HEK293 (cell line): Measurements from ENCODE around the gene SRSF9.

Source experiments
- CTCF ChIA-PET: fragments of 350-600 bp; formaldehyde crosslinking; extraction: SDS; loops from one replicate; lab custom pipeline; 2021; ENCODE audit warnings: antibody characterized with exemption; lab: Yijun Ruan, JAX
- POLR2A ChIA-PET: fragments of 300-600 bp; formaldehyde crosslinking; extraction: SDS; loops from one replicate; lab custom pipeline; 2020; ENCODE audit warnings: antibody characterized with exemption, inconsistent platforms; lab: Yijun Ruan, JAX
- H3K27ac ChIP-seq: fragments of 200-500 bp; sonication (Bioruptor generic); 2 replicates; pipeline ENCODE4 v1.5.1; 2014; ENCODE audit warnings: low read depth, low read length, control low read depth, inconsistent platforms; ENCODE audit errors: extremely low read depth
- H3K36me3 ChIP-seq, 2 experiments: fragments of 200-500 bp in 1 of 2; sonication (Bioruptor generic) in 1 of 2; 1 replicate in 1 of 2; 2 replicates in 1 of 2; pipeline ENCODE4 v1.5.1; 2014 to 2017; ENCODE audit warnings: inconsistent platforms in 2 of 2, low read length in 2 of 2; ENCODE audit not compliant: control insufficient read depth in 2 of 2, insufficient read depth in 1 of 2
- H3K4me1 ChIP-seq: fragments of 200-500 bp; sonication (Bioruptor generic); 2 replicates; pipeline ENCODE4 v1.5.1; 2014; ENCODE audit warnings: mild to moderate bottlenecking, low read length, inconsistent platforms; ENCODE audit not compliant: control insufficient read depth, insufficient read depth
- H3K4me3 ChIP-seq: 2 replicates; pipeline ENCODE4 v1.5.1; 2011; ENCODE audit warnings: low read depth, mild to moderate bottlenecking, control low read depth, low read length, moderate library complexity
- H3K9me3 ChIP-seq: fragments of 200-500 bp; sonication (Bioruptor generic); 2 replicates; pipeline ENCODE4 v1.5.1; 2014; ENCODE audit warnings: low read depth, low read length, inconsistent platforms; ENCODE audit not compliant: control insufficient read depth, insufficient read depth
- ATF2 ChIP-seq: fragments of 450-650 bp; formaldehyde crosslinking; IDR thresholded peaks from 2 replicates; pipeline ENCODE4 v1.5.1; 2016; ENCODE audit warnings: missing biosample characterization, missing genetic modification characterization, low read depth
- GLIS1 ChIP-seq: fragments of 450-650 bp; formaldehyde crosslinking; IDR thresholded peaks from 2 replicates; pipeline ENCODE4 v1.5.1; 2016; ENCODE audit warnings: missing biosample characterization, missing genetic modification characterization
- GLIS2 ChIP-seq: fragments of 450-650 bp; formaldehyde crosslinking; IDR thresholded peaks from 2 replicates; pipeline ENCODE4 v1.5.1; 2016; ENCODE audit warnings: missing biosample characterization, missing genetic modification characterization
- KLF8 ChIP-seq: fragments of 450-650 bp; formaldehyde crosslinking; IDR thresholded peaks from 2 replicates; pipeline ENCODE4 v1.5.1; 2016; ENCODE audit warnings: missing biosample characterization, missing genetic modification characterization
- PBX3 ChIP-seq: sonication (generic); formaldehyde crosslinking; IDR thresholded peaks from 2 replicates; pipeline ENCODE4 v1.8.1; 2022; ENCODE audit warnings: mild to moderate bottlenecking, moderate library complexity, missing genetic modification reagents
- REPIN1 ChIP-seq: fragments of 450-650 bp; formaldehyde crosslinking; IDR thresholded peaks from 2 replicates; pipeline ENCODE4 v1.5.1; 2017; ENCODE audit warnings: missing biosample characterization, missing genetic modification characterization, low read depth
- SCRT2 ChIP-seq: fragments of 450-650 bp; formaldehyde crosslinking; IDR thresholded peaks from 2 replicates; pipeline ENCODE4 v1.5.1; 2016; ENCODE audit warnings: missing biosample characterization, missing genetic modification characterization
- SETDB1 ChIP-seq: IDR thresholded peaks from one replicate; pipeline ENCODE4 v1.6.1; 2017; ENCODE audit warnings: mild to moderate bottlenecking, low read length, moderate library complexity, mixed read lengths; ENCODE audit not compliant: insufficient read length
- ZBTB17 ChIP-seq: fragments of 450-650 bp; formaldehyde crosslinking; IDR thresholded peaks from 2 replicates; pipeline ENCODE4 v1.5.1; 2016; ENCODE audit warnings: missing biosample characterization, missing genetic modification characterization
- ZBTB6 ChIP-seq: fragments of 450-650 bp; formaldehyde crosslinking; IDR thresholded peaks from 2 replicates; pipeline ENCODE4 v1.5.1; 2017; ENCODE audit warnings: missing biosample characterization, missing genetic modification characterization
- ZNF19 ChIP-seq: fragments of 450-650 bp; formaldehyde crosslinking; IDR thresholded peaks from 2 replicates; pipeline ENCODE4; 2016; ENCODE audit warnings: missing biosample characterization, missing genetic modification characterization, low read depth
- ZNF24 ChIP-seq: fragments of 450-650 bp; formaldehyde crosslinking; IDR thresholded peaks from 2 replicates; pipeline ENCODE4 v1.5.1; 2016; ENCODE audit warnings: missing biosample characterization, missing genetic modification characterization
- ZNF341 ChIP-seq: fragments of 450-650 bp; formaldehyde crosslinking; IDR thresholded peaks from 2 replicates; pipeline ENCODE4; 2016; ENCODE audit warnings: low read depth, missing biosample characterization, missing genetic modification characterization
- ZNF404 ChIP-seq: fragments of 450-650 bp; formaldehyde crosslinking; IDR thresholded peaks from 2 replicates; pipeline ENCODE4 v1.5.1; 2017; ENCODE audit warnings: missing biosample characterization, missing genetic modification characterization
- ZNF423 ChIP-seq: fragments of 450-650 bp; formaldehyde crosslinking; IDR thresholded peaks from 2 replicates; pipeline ENCODE4 v1.5.1; 2016; ENCODE audit warnings: missing biosample characterization, missing genetic modification characterization
- ZNF449 ChIP-seq: fragments of 450-650 bp; formaldehyde crosslinking; IDR thresholded peaks from 2 replicates; pipeline ENCODE4 v1.5.1; 2017; ENCODE audit warnings: missing biosample characterization, mild to moderate bottlenecking, missing genetic modification characterization, moderate library complexity
- ZNF521 ChIP-seq: fragments of 450-650 bp; formaldehyde crosslinking; IDR thresholded peaks from 2 replicates; pipeline ENCODE4 v1.5.1; 2017; ENCODE audit warnings: missing biosample characterization, mild to moderate bottlenecking, missing genetic modification characterization
- ZNF600 ChIP-seq: fragments of 450-650 bp; formaldehyde crosslinking; IDR thresholded peaks from 2 replicates; pipeline ENCODE4 v1.5.1; 2016; ENCODE audit warnings: missing biosample characterization, missing genetic modification characterization
- ZNF623 ChIP-seq: fragments of 450-650 bp; formaldehyde crosslinking; IDR thresholded peaks from 2 replicates; pipeline ENCODE4 v1.5.1; 2016; ENCODE audit warnings: missing biosample characterization, missing genetic modification characterization
- ZNF629 ChIP-seq: fragments of 450-650 bp; formaldehyde crosslinking; IDR thresholded peaks from 2 replicates; pipeline ENCODE4 v1.5.1; 2017; ENCODE audit warnings: missing biosample characterization, missing genetic modification characterization
- ZNF664 ChIP-seq: fragments of 450-650 bp; formaldehyde crosslinking; IDR thresholded peaks from 2 replicates; pipeline ENCODE4 v1.5.1; 2016; ENCODE audit warnings: missing biosample characterization, missing genetic modification characterization
- ZNF777 ChIP-seq: fragments of 450-650 bp; formaldehyde crosslinking; IDR thresholded peaks from 2 replicates; pipeline ENCODE4 v1.5.1; 2017; ENCODE audit warnings: missing biosample characterization, missing genetic modification characterization, borderline replicate concordance
- ZNF792 ChIP-seq: fragments of 450-650 bp; formaldehyde crosslinking; IDR thresholded peaks from 2 replicates; pipeline ENCODE4 v1.5.1; 2016; ENCODE audit warnings: missing biosample characterization, missing genetic modification characterization

SRSF9 gene

GRCh38 chr12:120479458-120479857 is 9.9 kb upstream of the SRSF9 start:
- no peak overlapping the region for H3K27ac ChIP-seq
- H3K4me1 ChIP-seq: peaks cover 4% of the 10 kb centered on the region; the same call in 1 of the 2 replicates
- TF ChIP-seq ZNF341 (tag by site-specific recombination) (peak; percentile 52), ZNF600 (tag by site-specific recombination) (no peak)
- no peak overlapping the region for H3K4me3 ChIP-seq
- ChIA-PET POLR2A (interaction anchor here (0.5 to 1.7 kb wide), 3 partner anchors 17 to 139 kb away, joined by 5 to 7 read pairs (median 7); partner anchors contain the start of gene DYNLL1), CTCF (no interaction called here)
- peaks cover 0 to 11% of the 10 kb centered on the region in 2 experiments; a peak in 2 of 3 replicates for H3K36me3 ChIP-seq
- no peaks in the 10 kb centered on the region for H3K9me3 ChIP-seq

- ChIA-PET POLR2A (interaction anchor here (0.6 to 1.3 kb wide), 5 partner anchors 11 to 62 kb away, joined by 3 to 5 read pairs (median 3); partner anchors contain the start of gene DYNLL1), CTCF (interaction anchor here (0.6 to 2.3 kb wide), 3 partner anchors 11 to 274 kb away, joined by 6 to 8 read pairs (median 7); no protein-coding TSS in a partner anchor)
- H3K27ac ChIP-seq: no peak overlapping the region
- H3K4me3 ChIP-seq: no peak overlapping the region
- H3K9me3 ChIP-seq: no peaks in the 10 kb centered on the region
- no peaks in the 10 kb centered on the region; a peak in 1 of 3 replicates for H3K36me3 ChIP-seq
- peaks cover 8% of the 10 kb centered on the region; the same call in 1 of the 2 replicates for H3K4me1 ChIP-seq
- TF ChIP-seq SCRT2 (tag by site-specific recombination): peak; percentile 87
- TF ChIP-seq ZBTB17 (tag by site-specific recombination): no peak
- peak; percentile 91 for TF ChIP-seq ZNF664 (tag by site-specific recombination)
Measured at GRCh38 chr12:120475643-120476042, 6.1 kb upstream of the SRSF9 start.

GRCh38 chr12:120474616-120474960 is 5.0 kb upstream of the SRSF9 start:
- H3K27ac ChIP-seq: no peak overlapping the region
- peaks cover 8% of the 10 kb centered on the region; the same call in 1 of the 2 replicates for H3K4me1 ChIP-seq
- H3K9me3 ChIP-seq: no peaks in the 10 kb centered on the region
- CTCF ChIA-PET: interaction anchor here (0.6 to 2.3 kb wide), 6 partner anchors 10 to 160 kb away, joined by 3 to 8 read pairs (median 3); no protein-coding TSS in a partner anchor
- POLR2A ChIA-PET: interaction anchor here (0.8 to 1.9 kb wide), 9 partner anchors 9 to 107 kb away, joined by 3 to 22 read pairs (median 3); partner anchors contain the start of genes COQ5, DYNLL1 and POP5
- H3K4me3 ChIP-seq: no peak overlapping the region
- H3K36me3 ChIP-seq: no peaks in the 10 kb centered on the region; a peak in 1 of 3 replicates
- no peak for TF ChIP-seq PBX3 (CRISPR knock-in tag)
- TF ChIP-seq ZNF521 (tag by site-specific recombination): no peak
- no peak for TF ChIP-seq ZNF792
- TF ChIP-seq ZBTB6 (tag by site-specific recombination): peak; percentile 8; the same call in 1 of the 2 replicates
- TF ChIP-seq REPIN1 (tag by site-specific recombination): no peak
- TF ChIP-seq ZNF423 (tag by site-specific recombination): no peak
- no peak; the same call in 1 of the 2 replicates for TF ChIP-seq GLIS2 (tag by site-specific recombination)
- no peak for TF ChIP-seq ZNF404 (tag by site-specific recombination)
- no peak for TF ChIP-seq ZNF449 (tag by site-specific recombination)
- no peak for TF ChIP-seq ATF2 (tag by site-specific recombination)
- TF ChIP-seq ZNF623 (tag by site-specific recombination): no peak
- no peak for TF ChIP-seq KLF8 (tag by site-specific recombination)
- TF ChIP-seq ZNF19 (tag by site-specific recombination): no peak
- peak; percentile 67 for TF ChIP-seq ZNF600 (tag by site-specific recombination)
- no peak for TF ChIP-seq ZNF24 (tag by site-specific recombination)
- TF ChIP-seq SETDB1: no peak
- no peak for TF ChIP-seq ZNF777 (tag by site-specific recombination)
- peak; percentile 52 for TF ChIP-seq ZNF629
- peak; percentile 73 for TF ChIP-seq GLIS1
